HL-60 (cell line): ENCODE results near the gene ATXN2.

Source experiments
- GABPA ChIP-seq: IDR thresholded peaks from 2 replicates; pipeline ENCODE4 v1.6.1; 2012; ENCODE audit warnings: low read depth
- POLR2AphosphoS5 ChIP-seq: IDR thresholded peaks from 2 replicates; pipeline ENCODE4 v1.6.1; 2012; ENCODE audit warnings: low read depth
- TF ChIP-seq, protein P1 (sequence below): IDR thresholded peaks from one replicate; pipeline ENCODE4 v1.5.1; 2011; ENCODE audit warnings: low read length, control low read depth, inconsistent platforms; ENCODE audit not compliant: insufficient read depth
- TF ChIP-seq, protein P2 (sequence below): IDR thresholded peaks from 2 replicates; pipeline ENCODE4 v1.6.1; 2012; ENCODE audit warnings: low read depth; ENCODE audit not compliant: insufficient replicate concordance

DNA sequence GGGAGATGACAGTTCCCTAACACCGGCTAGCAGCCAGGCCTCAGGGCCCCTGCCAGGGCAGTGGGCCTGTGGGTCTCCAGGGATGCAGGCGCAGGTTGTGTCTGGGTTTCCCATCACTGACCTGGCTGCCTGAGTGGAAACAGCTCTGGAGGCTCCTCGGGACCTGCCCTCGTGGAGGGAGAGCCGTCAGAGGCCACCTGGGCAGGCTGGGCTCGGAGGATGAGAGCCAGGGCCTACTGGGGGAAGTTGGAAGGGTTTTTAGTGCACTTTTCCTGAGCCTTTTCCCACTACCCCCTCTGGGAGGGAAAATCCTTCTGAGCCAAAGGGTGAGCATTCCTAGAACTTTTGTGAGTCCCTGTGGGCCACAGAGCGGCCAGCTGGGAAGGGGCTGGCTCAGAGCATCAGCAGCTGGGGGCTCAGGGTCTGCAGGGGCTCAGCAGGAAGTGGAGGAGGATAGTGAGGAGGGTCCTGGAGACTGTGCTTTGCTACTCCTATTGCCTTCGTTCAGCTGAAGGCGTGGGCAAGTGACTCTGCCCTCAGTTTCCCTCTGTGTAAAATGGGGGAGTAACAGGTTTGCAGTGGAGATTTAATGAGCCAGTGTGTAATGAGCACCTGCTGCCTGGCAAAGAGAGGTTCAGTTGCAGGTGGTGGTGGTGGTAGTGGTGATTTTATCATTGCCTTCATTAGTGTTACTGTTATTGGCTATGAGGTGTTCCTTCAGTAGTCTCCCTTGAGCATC, 191.6 kb downstream of the ATXN2 start:
- TF ChIP-seq, protein P1, sequence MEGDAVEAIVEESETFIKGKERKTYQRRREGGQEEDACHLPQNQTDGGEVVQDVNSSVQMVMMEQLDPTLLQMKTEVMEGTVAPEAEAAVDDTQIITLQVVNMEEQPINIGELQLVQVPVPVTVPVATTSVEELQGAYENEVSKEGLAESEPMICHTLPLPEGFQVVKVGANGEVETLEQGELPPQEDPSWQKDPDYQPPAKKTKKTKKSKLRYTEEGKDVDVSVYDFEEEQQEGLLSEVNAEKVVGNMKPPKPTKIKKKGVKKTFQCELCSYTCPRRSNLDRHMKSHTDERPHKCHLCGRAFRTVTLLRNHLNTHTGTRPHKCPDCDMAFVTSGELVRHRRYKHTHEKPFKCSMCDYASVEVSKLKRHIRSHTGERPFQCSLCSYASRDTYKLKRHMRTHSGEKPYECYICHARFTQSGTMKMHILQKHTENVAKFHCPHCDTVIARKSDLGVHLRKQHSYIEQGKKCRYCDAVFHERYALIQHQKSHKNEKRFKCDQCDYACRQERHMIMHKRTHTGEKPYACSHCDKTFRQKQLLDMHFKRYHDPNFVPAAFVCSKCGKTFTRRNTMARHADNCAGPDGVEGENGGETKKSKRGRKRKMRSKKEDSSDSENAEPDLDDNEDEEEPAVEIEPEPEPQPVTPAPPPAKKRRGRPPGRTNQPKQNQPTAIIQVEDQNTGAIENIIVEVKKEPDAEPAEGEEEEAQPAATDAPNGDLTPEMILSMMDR = no peak
- TF ChIP-seq, protein P2, sequence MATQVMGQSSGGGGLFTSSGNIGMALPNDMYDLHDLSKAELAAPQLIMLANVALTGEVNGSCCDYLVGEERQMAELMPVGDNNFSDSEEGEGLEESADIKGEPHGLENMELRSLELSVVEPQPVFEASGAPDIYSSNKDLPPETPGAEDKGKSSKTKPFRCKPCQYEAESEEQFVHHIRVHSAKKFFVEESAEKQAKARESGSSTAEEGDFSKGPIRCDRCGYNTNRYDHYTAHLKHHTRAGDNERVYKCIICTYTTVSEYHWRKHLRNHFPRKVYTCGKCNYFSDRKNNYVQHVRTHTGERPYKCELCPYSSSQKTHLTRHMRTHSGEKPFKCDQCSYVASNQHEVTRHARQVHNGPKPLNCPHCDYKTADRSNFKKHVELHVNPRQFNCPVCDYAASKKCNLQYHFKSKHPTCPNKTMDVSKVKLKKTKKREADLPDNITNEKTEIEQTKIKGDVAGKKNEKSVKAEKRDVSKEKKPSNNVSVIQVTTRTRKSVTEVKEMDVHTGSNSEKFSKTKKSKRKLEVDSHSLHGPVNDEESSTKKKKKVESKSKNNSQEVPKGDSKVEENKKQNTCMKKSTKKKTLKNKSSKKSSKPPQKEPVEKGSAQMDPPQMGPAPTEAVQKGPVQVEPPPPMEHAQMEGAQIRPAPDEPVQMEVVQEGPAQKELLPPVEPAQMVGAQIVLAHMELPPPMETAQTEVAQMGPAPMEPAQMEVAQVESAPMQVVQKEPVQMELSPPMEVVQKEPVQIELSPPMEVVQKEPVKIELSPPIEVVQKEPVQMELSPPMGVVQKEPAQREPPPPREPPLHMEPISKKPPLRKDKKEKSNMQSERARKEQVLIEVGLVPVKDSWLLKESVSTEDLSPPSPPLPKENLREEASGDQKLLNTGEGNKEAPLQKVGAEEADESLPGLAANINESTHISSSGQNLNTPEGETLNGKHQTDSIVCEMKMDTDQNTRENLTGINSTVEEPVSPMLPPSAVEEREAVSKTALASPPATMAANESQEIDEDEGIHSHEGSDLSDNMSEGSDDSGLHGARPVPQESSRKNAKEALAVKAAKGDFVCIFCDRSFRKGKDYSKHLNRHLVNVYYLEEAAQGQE = no peak
- TF ChIP-seq POLR2AphosphoS5 (no peak), GABPA (no peak)
